GM10266 (cell line): ENCODE results near the gene RCOR3.

Experiments used
- DNase-seq: peaks from one replicate; pipeline ENCODE4 v3.0.0; 2012; ENCODE audit errors: extremely low spot score
- TF ChIP-seq, protein P1 (sequence below): IDR thresholded peaks from 2 replicates; pipeline ENCODE4 v1.5.1; 2012; ENCODE audit warnings: mild to moderate bottlenecking, low read depth; ENCODE audit not compliant: control insufficient read depth, insufficient read depth; ENCODE audit errors: missing control alignments

Gene RCOR3

GRCh38 chr1:211328866-211329475 lies 69.8 kb downstream of the RCOR3 start:
- TF ChIP-seq, protein P1, sequence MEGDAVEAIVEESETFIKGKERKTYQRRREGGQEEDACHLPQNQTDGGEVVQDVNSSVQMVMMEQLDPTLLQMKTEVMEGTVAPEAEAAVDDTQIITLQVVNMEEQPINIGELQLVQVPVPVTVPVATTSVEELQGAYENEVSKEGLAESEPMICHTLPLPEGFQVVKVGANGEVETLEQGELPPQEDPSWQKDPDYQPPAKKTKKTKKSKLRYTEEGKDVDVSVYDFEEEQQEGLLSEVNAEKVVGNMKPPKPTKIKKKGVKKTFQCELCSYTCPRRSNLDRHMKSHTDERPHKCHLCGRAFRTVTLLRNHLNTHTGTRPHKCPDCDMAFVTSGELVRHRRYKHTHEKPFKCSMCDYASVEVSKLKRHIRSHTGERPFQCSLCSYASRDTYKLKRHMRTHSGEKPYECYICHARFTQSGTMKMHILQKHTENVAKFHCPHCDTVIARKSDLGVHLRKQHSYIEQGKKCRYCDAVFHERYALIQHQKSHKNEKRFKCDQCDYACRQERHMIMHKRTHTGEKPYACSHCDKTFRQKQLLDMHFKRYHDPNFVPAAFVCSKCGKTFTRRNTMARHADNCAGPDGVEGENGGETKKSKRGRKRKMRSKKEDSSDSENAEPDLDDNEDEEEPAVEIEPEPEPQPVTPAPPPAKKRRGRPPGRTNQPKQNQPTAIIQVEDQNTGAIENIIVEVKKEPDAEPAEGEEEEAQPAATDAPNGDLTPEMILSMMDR, result no peak
- no peak for DNase-seq

DNA sequence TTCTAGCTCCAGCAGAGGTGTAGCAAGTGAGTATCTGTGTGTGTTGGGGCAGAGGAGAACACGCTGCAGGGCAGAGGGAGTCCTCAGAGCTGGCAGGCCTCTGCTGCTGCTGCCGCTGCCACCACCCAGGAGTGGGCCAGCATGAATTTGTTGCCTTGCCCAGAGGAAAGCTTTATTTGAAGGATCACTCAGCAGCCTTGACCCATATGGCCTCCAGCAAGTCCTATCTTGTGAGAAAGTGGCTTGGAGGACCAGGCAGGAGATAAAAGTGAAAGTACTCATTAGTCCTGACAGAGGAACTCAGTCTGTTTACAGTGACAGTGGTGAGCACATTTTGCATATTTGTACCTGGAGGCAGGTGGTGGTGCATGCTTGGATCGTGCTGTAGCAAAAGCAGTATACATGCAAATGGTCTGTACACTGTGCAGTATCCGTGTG lies 70.6 kb downstream of the RCOR3 start:
- TF ChIP-seq, protein P1, result no peak
- no peak for DNase-seq

- no peak for DNase-seq
- TF ChIP-seq, protein P1, result no peak
Measured at GRCh38 chr1:211330282-211330936, 71.2 kb downstream of the RCOR3 start.

DNA sequence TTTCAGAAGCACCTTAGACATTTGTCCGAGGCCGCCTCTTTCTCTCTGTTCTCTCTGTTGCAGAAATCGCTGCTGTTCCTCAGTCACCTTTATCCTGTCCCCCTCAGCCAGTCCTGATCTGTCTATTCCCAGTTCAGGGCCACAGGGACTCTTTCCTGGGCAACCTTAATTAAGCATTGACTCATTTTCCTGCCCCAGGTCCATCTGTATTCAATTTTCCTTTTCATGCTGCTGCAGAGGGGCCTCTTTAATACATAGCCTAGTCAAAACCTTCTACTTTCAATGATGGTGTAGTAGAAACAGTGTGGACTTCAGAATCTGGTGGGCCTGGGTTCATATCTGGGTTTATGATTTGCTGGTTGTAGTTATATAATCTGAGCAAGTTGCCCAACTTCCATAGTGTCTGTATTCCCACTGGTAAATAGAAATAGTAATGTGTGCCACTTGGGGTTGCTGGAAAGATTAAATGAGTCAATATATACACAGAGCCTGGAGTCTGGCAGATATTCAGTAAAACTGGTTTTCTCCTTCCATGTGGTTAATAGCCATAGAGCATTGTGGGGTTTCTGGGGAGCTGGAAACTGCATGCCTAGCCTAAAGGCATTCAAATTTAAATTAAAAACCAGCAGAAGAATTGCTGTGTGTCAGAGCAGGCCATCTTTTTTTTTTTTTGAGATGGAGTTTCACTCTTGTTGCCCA lies 72.0 kb downstream of the RCOR3 start:
- no peak for DNase-seq
- TF ChIP-seq, protein P1, result no peak

DNA sequence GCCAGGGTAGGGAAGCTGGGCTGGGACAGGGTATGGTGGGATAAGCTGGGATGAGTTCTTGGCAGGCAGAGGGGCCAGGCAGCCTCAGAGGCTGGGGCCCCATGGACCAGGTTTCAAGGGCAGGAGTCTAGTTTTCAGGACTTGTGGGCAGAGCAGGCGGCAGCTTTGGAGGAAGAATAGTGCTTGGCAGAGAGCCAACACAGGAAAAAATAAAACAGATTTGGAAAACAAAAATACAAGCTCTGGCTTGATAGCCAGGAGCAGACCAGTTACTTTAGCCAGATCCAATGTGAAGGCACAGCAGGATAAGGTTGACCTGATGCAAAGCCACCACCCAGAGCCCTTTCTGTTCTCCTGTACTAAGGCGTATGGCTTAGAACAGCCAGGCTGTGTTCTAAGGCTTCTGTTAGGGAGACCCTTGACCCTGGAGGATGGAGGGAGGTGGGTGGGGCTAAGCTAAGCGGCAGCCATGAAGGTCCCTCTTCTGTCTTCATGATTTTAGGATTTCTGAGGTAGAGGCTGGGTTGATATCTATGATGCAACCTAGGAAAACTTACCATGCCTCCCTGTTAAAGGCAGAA lies 73.0 kb downstream of the RCOR3 start:
- DNase-seq, result no peak

DNA sequence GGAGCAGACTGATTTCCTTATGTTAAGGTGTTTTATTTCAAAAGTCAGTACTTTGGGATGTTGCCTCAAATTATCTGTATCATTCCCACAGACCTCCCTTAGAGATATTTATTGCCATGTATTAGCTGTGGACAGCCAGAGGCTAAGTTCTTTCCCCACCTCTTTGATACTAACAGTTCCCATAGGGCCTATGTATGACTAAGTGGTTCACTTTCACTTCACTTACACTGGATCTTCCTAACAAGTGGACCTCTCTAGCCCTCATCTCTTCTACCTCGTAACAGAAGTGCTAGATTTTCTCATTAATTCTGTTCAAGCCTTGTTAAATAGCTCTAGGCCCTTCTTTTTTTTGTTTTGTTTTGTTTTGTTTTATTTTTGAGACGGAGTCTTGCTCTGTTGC lies 73.7 kb downstream of the RCOR3 start:
- TF ChIP-seq, protein P1, result no peak
- no peak for DNase-seq

More for the DNA sequence above, 73.0 kb downstream of the RCOR3 start:
- TF ChIP-seq, protein P1, result no peak

DNA sequence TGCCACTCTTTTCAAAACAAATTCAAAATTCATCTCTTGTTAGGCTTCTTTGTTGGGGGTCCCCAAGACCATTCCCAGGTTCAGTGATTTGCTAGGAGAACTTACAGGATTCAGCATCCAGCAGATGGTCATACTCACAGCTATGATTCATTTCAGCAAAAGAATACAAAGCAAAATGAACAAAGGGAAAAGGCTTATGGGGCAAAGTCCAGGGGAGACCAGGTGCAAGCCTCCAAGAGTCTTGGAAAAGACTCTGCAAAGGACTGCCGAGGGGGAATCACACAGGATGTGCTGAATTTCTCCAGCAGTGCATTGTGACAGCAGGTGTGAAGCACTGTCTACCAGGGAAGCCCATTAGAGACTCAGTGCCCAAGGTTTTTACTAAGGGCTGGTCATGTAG lies 74.7 kb downstream of the RCOR3 start:
- TF ChIP-seq, protein P1, result no peak
- DNase-seq, result no peak
